K562 (cell line): ENCODE results near the gene CBLC. TPM values are rescaled to one million over a fixed set of nuclear protein-coding genes. Genes with fewer than 3 reads are reported as not detected.

Source experiments
- CBFA2T3 ChIP-seq: fragments of 450-650 bp; IDR thresholded peaks from 2 replicates; pipeline ENCODE4 v1.6.1; 2017
- CREM ChIP-seq: IDR thresholded peaks from 2 replicates; pipeline ENCODE4 v1.6.1; 2014; ENCODE audit warnings: antibody characterized with exemption, low read depth
- EZH2 ChIP-seq: IDR thresholded peaks from 2 replicates; pipeline ENCODE4 v1.6.1; 2012; ENCODE audit warnings: low read depth, mild to moderate bottlenecking, inconsistent platforms, low read length, borderline replicate concordance
- HDAC1 ChIP-seq, 2 experiments: fragments of 450-650 bp; IDR thresholded peaks; 2 replicates each; pipeline ENCODE4 v1.6.1; 2016 to 2017; ENCODE audit warnings: inconsistent platforms in 1 of 2, mild to moderate bottlenecking in 1 of 2, moderate library complexity in 1 of 2
- MECOM ChIP-seq: fragments of 250-450 bp; sonication (Bioruptor Pico); IDR thresholded peaks from 2 replicates; pipeline ENCODE4 v1.8.0; 2022; ENCODE audit warnings: inconsistent platforms
- MIER1 ChIP-seq: fragments of 450-650 bp; IDR thresholded peaks from 2 replicates; pipeline ENCODE4 v1.6.1; 2016; ENCODE audit warnings: antibody characterized with exemption, mild to moderate bottlenecking, low read depth
- NFXL1 ChIP-seq: fragments of 450-650 bp; formaldehyde crosslinking; IDR thresholded peaks from 2 replicates; pipeline ENCODE4 v1.4.0; 2021; ENCODE audit warnings: mild to moderate bottlenecking
- PCBP1 ChIP-seq: fragments of 200-400 bp; formaldehyde crosslinking; IDR thresholded peaks from 2 replicates; pipeline ENCODE4 v1.6.1; 2018; ENCODE audit warnings: mild to moderate bottlenecking, low read depth, low read length; ENCODE audit not compliant: poor library complexity, severe bottlenecking
- PHF8 ChIP-seq: fragments of 200-600 bp; sonication (generic); IDR thresholded peaks from 2 replicates; pipeline ENCODE4 v1.6.1; 2012; ENCODE audit warnings: mixed run types, mild to moderate bottlenecking, inconsistent platforms, low read length, moderate library complexity, borderline replicate concordance
- ZNF212 ChIP-seq: fragments of 450-650 bp; formaldehyde crosslinking; IDR thresholded peaks from 2 replicates; pipeline ENCODE4 v1.4.0; 2020; ENCODE audit warnings: mild to moderate bottlenecking
- ZNF347 ChIP-seq: fragments of 450-650 bp; formaldehyde crosslinking; IDR thresholded peaks from 2 replicates; pipeline ENCODE4 v1.4.0; 2020; ENCODE audit warnings: low read depth, mild to moderate bottlenecking, moderate library complexity
- ZNF589 ChIP-seq: fragments of 200-800 bp; sonication (Bioruptor generic); IDR thresholded peaks from 2 replicates; pipeline ENCODE4 v1.6.1; 2016; ENCODE audit warnings: low read depth, missing genetic modification characterization, missing compliant biosample characterization
- ZNF785 ChIP-seq: fragments of 250-450 bp; sonication (Bioruptor Pico); IDR thresholded peaks from 2 replicates; pipeline ENCODE4 v1.4.0; 2020; ENCODE audit warnings: mild to moderate bottlenecking
- ZSCAN29 ChIP-seq: fragments of 450-650 bp; IDR thresholded peaks from 2 replicates; pipeline ENCODE4 v1.6.1; 2017
- ZSCAN32 ChIP-seq: fragments of 450-650 bp; formaldehyde crosslinking; IDR thresholded peaks from 2 replicates; pipeline ENCODE4 v1.4.0; 2020; ENCODE audit warnings: mild to moderate bottlenecking, moderate library complexity
- polyA plus RNA-seq, 8 experiments: library from polyadenylated mRNA; depleted of rRNA in 4 of 8; stranded (reverse) in 5 of 8; unstranded in 3 of 8; fragments of >200 nt; fragmentation: Nextera tagmentation in 2 of 8; fragmentation: Illumina TruSeq in 1 of 8; extraction: Ambion mirVana in 2 of 8; extraction: Trizol in 1 of 8; gene quantifications; 2 replicates each; pipeline versions ENCODE4 v1.2.1 to v1.2.3, GENCODE V29; 2011 to 2014; ENCODE audit warnings: inconsistent platforms in 1 of 8, missing spikeins in 1 of 8
- total RNA-seq, 7 experiments: library from RNA; depleted of rRNA in 6 of 7; stranded (reverse); fragments of >200 nt in 6 of 7; fragmentation: Illumina TruSeq in 2 of 7; extraction: Trizol in 2 of 7; gene quantifications; 2 replicates each; pipeline versions ENCODE4 v1.2.1 to v1.2.3, GENCODE V29; 2011 to 2021; ENCODE audit warnings: low replicate concordance in 1 of 7
- TF ChIP-seq, protein P1 (sequence below): fragments of 450-650 bp; IDR thresholded peaks from 2 replicates; pipeline ENCODE4 v1.7.1; 2018; ENCODE audit warnings: mild to moderate bottlenecking, low read depth; ENCODE audit not compliant: partially characterized antibody
- TF ChIP-seq, protein P2 (sequence below): fragments of 450-650 bp; IDR thresholded peaks from 2 replicates; pipeline ENCODE4 v1.6.1; 2017; ENCODE audit warnings: antibody characterized with exemption, mild to moderate bottlenecking
- TF ChIP-seq, protein P3 (sequence below): sonication (generic); formaldehyde crosslinking; IDR thresholded peaks from 2 replicates; pipeline ENCODE4 v1.8.0; 2022; ENCODE audit warnings: missing genetic modification reagents, mild to moderate bottlenecking, borderline replicate concordance

CBLC gene
- total and polyA plus RNA-seq, 9 of the 15 experiments (the other 6 are each of a cell fraction or from before 2014, with no cell fraction given): 0.09 TPM; not detected in 8

DNA sequence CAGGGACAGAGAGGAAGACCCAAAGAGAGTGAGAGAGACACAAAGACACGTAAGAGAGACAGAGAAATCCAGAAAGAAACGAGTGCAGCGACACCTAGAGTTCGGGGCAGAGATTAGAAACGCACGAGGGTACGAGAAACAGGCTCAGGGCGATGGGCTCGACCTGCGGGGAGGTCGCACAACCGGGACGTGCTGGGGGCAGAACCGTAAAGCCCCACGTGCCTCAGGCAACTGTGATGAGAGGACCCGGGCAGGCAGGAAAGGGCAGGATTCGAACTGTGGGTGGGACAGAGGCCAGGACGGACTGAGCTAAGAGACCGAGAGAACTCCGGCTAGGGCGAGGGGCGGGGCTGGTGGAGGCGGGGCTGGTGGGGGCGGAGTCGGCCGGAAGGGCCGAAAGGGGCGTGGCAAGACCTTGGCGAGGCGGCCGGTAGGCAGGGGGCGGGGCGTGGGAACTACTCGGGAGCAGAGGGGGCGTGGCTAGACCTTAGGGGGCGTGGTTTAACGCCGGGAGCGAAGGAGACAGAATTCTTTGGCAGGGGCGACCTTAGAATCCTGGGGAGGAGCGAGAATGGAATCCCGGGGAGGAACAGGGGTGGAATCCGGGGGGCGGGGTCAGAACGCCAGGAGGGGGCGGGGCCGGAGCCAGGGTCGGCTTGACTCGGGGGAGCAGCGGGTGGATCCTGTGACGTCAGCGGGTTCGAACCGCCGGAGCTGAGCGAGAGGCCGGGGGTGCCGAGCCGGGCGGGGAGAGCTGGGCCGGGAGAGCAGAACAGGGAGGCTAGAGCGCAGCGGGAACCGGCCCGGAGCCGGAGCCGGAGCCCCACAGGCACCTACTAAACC, 68.1 kb downstream of the CBLC start, which contains the start of gene NECTIN2 (continued):
- TF ChIP-seq, protein P1, sequence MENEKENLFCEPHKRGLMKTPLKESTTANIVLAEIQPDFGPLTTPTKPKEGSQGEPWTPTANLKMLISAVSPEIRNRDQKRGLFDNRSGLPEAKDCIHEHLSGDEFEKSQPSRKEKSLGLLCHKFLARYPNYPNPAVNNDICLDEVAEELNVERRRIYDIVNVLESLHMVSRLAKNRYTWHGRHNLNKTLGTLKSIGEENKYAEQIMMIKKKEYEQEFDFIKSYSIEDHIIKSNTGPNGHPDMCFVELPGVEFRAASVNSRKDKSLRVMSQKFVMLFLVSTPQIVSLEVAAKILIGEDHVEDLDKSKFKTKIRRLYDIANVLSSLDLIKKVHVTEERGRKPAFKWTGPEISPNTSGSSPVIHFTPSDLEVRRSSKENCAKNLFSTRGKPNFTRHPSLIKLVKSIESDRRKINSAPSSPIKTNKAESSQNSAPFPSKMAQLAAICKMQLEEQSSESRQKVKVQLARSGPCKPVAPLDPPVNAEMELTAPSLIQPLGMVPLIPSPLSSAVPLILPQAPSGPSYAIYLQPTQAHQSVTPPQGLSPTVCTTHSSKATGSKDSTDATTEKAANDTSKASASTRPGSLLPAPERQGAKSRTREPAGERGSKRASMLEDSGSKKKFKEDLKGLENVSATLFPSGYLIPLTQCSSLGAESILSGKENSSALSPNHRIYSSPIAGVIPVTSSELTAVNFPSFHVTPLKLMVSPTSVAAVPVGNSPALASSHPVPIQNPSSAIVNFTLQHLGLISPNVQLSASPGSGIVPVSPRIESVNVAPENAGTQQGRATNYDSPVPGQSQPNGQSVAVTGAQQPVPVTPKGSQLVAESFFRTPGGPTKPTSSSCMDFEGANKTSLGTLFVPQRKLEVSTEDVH: peak; percentile 38
- TF ChIP-seq, protein P2, sequence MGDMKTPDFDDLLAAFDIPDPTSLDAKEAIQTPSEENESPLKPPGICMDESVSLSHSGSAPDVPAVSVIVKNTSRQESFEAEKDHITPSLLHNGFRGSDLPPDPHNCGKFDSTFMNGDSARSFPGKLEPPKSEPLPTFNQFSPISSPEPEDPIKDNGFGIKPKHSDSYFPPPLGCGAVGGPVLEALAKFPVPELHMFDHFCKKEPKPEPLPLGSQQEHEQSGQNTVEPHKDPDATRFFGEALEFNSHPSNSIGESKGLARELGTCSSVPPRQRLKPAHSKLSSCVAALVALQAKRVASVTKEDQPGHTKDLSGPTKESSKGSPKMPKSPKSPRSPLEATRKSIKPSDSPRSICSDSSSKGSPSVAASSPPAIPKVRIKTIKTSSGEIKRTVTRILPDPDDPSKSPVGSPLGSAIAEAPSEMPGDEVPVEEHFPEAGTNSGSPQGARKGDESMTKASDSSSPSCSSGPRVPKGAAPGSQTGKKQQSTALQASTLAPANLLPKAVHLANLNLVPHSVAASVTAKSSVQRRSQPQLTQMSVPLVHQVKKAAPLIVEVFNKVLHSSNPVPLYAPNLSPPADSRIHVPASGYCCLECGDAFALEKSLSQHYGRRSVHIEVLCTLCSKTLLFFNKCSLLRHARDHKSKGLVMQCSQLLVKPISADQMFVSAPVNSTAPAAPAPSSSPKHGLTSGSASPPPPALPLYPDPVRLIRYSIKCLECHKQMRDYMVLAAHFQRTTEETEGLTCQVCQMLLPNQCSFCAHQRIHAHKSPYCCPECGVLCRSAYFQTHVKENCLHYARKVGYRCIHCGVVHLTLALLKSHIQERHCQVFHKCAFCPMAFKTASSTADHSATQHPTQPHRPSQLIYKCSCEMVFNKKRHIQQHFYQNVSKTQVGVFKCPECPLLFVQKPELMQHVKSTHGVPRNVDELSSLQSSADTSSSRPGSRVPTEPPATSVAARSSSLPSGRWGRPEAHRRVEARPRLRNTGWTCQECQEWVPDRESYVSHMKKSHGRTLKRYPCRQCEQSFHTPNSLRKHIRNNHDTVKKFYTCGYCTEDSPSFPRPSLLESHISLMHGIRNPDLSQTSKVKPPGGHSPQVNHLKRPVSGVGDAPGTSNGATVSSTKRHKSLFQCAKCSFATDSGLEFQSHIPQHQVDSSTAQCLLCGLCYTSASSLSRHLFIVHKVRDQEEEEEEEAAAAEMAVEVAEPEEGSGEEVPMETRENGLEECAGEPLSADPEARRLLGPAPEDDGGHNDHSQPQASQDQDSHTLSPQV: no peak
- TF ChIP-seq ZNF347 (CRISPR knock-in tag): no peak
- TF ChIP-seq ZNF589 (CRISPR knock-in tag): no peak
- no peak for TF ChIP-seq ZSCAN29
- no peak for TF ChIP-seq CBFA2T3
- peak; percentile 91 for TF ChIP-seq CREM
- no peak for TF ChIP-seq EZH2
- TF ChIP-seq ZNF785 (CRISPR knock-in tag): no peak
- TF ChIP-seq ZNF212 (CRISPR knock-in tag): no peak
- TF ChIP-seq PHF8: peak; percentile 61; the same call in 1 of the 2 replicates
- no peak for TF ChIP-seq PCBP1
- TF ChIP-seq MECOM: no peak
- TF ChIP-seq HDAC1 (IDR thresholded peaks at IDR 0.05): peak in 1 of 2 experiments; percentile 85; a peak in 2 of 4 replicates
- TF ChIP-seq, protein P3, sequence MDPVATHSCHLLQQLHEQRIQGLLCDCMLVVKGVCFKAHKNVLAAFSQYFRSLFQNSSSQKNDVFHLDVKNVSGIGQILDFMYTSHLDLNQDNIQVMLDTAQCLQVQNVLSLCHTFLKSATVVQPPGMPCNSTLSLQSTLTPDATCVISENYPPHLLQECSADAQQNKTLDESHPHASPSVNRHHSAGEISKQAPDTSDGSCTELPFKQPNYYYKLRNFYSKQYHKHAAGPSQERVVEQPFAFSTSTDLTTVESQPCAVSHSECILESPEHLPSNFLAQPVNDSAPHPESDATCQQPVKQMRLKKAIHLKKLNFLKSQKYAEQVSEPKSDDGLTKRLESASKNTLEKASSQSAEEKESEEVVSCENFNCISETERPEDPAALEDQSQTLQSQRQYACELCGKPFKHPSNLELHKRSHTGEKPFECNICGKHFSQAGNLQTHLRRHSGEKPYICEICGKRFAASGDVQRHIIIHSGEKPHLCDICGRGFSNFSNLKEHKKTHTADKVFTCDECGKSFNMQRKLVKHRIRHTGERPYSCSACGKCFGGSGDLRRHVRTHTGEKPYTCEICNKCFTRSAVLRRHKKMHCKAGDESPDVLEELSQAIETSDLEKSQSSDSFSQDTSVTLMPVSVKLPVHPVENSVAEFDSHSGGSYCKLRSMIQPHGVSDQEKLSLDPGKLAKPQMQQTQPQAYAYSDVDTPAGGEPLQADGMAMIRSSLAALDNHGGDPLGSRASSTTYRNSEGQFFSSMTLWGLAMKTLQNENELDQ (CRISPR knock-in tag): no peak
- no peak for TF ChIP-seq NFXL1 (CRISPR knock-in tag)
- no peak for TF ChIP-seq MIER1
- no peak for TF ChIP-seq ZSCAN32 (CRISPR knock-in tag)
